Measurements from ENCODE around the gene OR51L1.
"Not testable (repeated sequence)": the region's sequence is repeated elsewhere in the genome, so short reads cannot be mapped to it uniquely, and the experiment has no call there.

OR51L1 gene
- long read RNA-seq, donor 1, result 0 reads
- long read RNA-seq, donor 2, result 0 reads
- long read RNA-seq, donor 3, result 0 reads
- long read RNA-seq, donor 4, result 0 reads
- long read RNA-seq, donor 5, result 0 reads
- long read RNA-seq, donor 6, result 0 reads
- long read RNA-seq, donor 7, result 0 reads
- long read RNA-seq, donor 8, result 0 reads

DNA sequence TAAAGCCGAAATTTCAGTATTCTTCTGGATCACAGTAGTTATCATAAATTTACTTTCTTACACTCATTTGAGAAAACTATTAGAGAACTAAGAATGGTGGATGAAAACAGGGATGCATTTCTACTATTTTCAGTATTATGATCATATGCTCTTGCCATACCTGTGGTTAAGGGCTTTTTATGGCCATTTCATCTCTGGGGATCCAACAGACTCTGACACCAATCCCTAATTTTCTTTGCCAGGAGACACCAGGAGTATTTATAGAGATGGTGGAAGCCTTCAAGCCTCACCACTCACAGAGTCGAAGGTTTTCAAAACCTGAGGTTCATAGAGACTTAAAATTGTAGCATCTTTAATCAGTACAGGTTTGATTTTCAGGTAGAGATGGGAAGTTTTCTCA lies at the start of gene OR51L1:
TSS of gene OR51L1 (plus strand) at position 301 of the 400 bp plus-strand sequence. CDS start 4,132 bp downstream, outside the sequence.
- no peak for DNase-seq

GRCh38 chr11:4947505-4947904 lies 47.1 kb upstream of the OR51L1 start, which contains the start of gene OR51A4:
OR51A4 (minus strand) TSS chr11:4947605; CDS start chr11:4947100, 505 bp downstream.
- no peak for DNase-seq

GRCh38 chr11:4955613-4956012 lies 39.0 kb upstream of the OR51L1 start, which contains the start of gene OR51A2:
OR51A2 (minus strand) TSS chr11:4955713; CDS start chr11:4955713, 0 bp downstream.
- DNase-seq, result not testable (repeated sequence)

- DNase-seq, result no peak
These were observed 37.3 kb upstream of the OR51L1 start for GRCh38 chr11:4957396-4957795.

GRCh38 chr11:4960877-4961276 lies 33.8 kb upstream of the OR51L1 start:
- DNase-seq, result no peak

GRCh38 chr11:4962816-4963215 lies 31.8 kb upstream of the OR51L1 start:
- no peak for DNase-seq

GRCh38 chr11:4975436-4975835 lies 19.2 kb upstream of the OR51L1 start:
- DNase-seq, result no peak

GRCh38 chr11:4979036-4979435 lies 15.6 kb upstream of the OR51L1 start:
- no peak for DNase-seq

GRCh38 chr11:4982678-4983077 lies 12.0 kb upstream of the OR51L1 start:
- DNase-seq, result no peak

GRCh38 chr11:4983841-4984240 lies 10.8 kb upstream of the OR51L1 start:
- no peak for DNase-seq

GRCh38 chr11:4991060-4991459 lies 3.6 kb upstream of the OR51L1 start:
- DNase-seq, result no peak

DNA sequence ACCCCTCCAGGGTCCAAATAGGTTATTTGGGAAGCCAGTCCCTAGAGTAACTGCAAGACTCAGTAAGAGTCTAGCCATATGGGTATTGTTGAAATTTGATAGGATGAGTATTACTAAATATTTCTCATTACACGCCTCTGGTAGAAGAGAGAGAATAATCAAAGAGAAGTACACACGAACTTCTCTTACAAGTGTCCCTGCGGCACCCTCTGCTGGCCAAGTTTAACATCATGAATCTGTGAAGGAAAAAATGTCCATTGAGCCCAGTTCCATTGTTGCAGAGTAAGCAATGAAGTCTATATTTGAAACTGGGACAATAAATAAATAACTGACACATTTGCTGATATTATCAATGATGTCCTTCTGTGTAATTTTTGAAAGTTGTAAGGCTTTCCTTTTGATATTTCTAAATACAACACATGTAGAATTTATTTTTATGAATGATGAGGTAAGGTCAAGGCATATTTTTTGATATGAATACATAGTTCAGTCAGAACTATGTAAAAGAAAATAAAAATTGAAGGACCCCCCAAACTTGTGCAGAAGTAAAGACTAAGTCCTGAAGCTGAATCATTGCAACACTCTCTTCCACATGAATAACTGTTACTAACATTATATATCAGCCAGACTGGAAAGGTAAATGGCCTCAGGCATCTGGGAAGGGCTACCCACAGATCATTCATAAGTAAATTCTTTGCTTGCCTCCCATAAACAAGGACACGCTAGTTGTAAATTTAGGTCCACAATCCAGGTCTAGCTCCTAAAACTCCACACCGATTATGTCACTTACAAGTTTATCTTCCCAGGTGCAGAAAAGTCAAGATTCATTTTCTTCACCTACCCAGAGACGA lies 10.0 kb downstream of the OR51L1 start:
- DNase-seq, result peak; percentile 26

GRCh38 chr11:5007561-5007960 lies 12.9 kb downstream of the OR51L1 start:
- no peak for DNase-seq

DNA sequence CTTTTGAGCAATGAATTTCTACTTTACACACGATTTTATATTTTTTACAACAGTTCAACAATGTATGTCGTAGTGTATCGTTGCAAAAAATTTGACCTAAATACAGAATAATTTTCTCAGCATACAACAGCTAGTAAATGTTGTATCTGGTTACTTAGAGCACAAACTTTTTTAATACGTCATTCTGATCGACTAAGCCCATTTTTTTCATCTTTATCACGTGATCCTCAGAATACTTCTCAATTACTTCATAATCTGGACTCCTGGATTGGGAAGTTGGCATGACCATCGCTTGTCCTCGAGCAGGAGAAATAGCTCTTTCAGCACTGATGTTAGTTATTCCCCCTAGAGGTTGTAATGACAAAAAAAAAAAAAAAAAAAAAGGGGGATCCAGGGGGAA lies 16.6 kb downstream of the OR51L1 start:
- no peak for DNase-seq

- DNase-seq, result no peak
These were observed 18.4 kb downstream of the OR51L1 start for GRCh38 chr11:5013012-5013411.

GRCh38 chr11:5021996-5022395 lies 27.3 kb downstream of the OR51L1 start:
- DNase-seq, result no peak

GRCh38 chr11:5036669-5037068 lies 42.0 kb downstream of the OR51L1 start:
- no peak for DNase-seq

GRCh38 chr11:5037926-5038325 lies 43.3 kb downstream of the OR51L1 start:
- DNase-seq, result no peak

- no peak for DNase-seq
These were observed 43.7 kb downstream of the OR51L1 start for GRCh38 chr11:5038341-5038740.

DNA sequence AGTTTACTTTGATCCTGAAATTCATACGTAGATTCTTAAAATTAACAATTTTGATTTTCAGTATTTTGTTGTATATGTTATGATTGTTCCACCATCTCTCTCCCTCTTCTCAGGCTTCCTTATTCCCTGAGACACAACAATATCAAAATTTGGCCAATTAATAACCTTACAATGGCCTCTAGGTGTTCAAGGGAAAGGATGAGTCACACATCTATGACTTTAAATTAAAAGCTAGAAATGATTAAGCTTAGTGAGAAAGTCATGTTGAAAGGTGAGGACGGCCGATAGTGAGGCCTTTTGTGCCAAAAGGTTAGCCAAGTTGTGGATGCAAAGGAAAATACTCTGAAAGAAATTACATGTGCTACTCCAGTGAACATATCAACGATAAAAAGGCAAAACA lies 46.2 kb downstream of the OR51L1 start:
- no peak for DNase-seq

GRCh38 chr11:5042091-5042490 lies 47.4 kb downstream of the OR51L1 start:
- no peak for DNase-seq

- DNase-seq, result no peak
These were observed 48.7 kb downstream of the OR51L1 start for GRCh38 chr11:5043380-5043779.

GRCh38 chr11:5046226-5046625 lies 51.6 kb downstream of the OR51L1 start, which contains the start of gene OR52J3:
OR52J3 (plus strand) TSS chr11:5046526; CDS start chr11:5046526, 0 bp downstream.
- no peak for DNase-seq

Data from right kidney (tissue), 9 donors.